IPS-15b (cell line): ENCODE results near the gene ITGB3.

Experiments
- H3K27me3 ChIP-seq: one replicate; pipeline ENCODE4 v1.6.1; 2013; ENCODE audit warnings: low read length; ENCODE audit not compliant: control insufficient read depth, insufficient read depth
- H3K36me3 ChIP-seq: one replicate; pipeline ENCODE4 v1.6.1; 2013; ENCODE audit warnings: low read length; ENCODE audit not compliant: control insufficient read depth, insufficient read depth
- H3K4me1 ChIP-seq: one replicate; pipeline ENCODE4 v1.6.1; 2013; ENCODE audit warnings: mild to moderate bottlenecking, low read length; ENCODE audit not compliant: control insufficient read depth, insufficient read depth
- H3K4me3 ChIP-seq: one replicate; pipeline ENCODE4 v1.5.1; 2013; ENCODE audit warnings: low read depth, low read length
- H3K9ac ChIP-seq: one replicate; pipeline ENCODE4 v1.6.1; 2013; ENCODE audit warnings: low read depth, mild to moderate bottlenecking, low read length
- H3K9me3 ChIP-seq: one replicate; pipeline ENCODE4 v1.6.1; 2013; ENCODE audit warnings: mild to moderate bottlenecking, low read length; ENCODE audit not compliant: control insufficient read depth, insufficient read depth

ITGB3 gene

DNA sequence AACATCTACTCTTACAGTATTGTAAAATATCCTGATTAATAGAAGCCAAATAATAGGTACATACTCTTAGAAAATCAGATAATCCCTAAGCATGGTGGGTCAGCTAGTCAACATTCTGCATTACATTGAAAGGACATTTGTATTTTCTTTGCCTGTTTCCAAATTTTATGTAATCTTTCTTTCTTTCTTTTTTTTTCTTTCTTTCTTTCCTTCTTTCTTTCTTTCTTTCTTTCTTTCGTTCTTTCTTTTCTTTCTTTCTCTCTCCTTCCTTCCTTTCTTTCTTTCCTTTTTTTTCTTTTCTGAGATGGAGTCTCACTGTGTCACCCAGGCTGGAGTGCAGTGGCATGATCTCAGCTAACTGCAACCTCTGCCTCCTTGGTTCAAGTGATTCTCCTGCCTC lies 18.9 kb downstream of the ITGB3 start:
- H3K4me1 ChIP-seq: peaks cover 22% of the 10 kb centered on the region
- no peak overlapping the region for H3K9ac ChIP-seq
- no peaks in the 10 kb centered on the region for H3K36me3 ChIP-seq
- H3K4me3 ChIP-seq: no peak overlapping the region
- peaks cover 4% of the 10 kb centered on the region for H3K9me3 ChIP-seq
- no peaks in the 10 kb centered on the region for H3K27me3 ChIP-seq

DNA sequence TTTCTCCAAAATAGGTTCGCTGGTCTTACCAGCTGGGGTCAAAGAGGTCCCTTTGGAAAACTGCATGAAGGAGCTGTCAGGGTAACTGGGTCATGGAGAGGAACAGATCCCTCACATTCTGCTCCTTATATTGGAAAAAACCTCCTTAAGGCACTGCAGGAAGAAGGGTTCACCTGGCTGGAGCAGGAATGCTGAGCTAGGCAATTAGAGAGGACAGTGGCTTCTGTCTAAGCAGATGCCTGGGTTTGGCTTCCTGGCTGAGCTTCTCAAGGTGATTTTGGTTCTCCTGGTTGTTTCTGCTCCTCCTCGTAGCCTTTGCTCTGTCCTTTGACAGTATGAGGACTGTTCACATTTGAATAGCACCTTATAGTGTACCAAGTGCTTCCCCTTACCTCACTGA lies 19.6 kb downstream of the ITGB3 start:
- H3K9ac ChIP-seq: no peak overlapping the region
- no peaks in the 10 kb centered on the region for H3K36me3 ChIP-seq
- H3K27me3 ChIP-seq: no peaks in the 10 kb centered on the region
- H3K4me3 ChIP-seq: no peak overlapping the region
- H3K9me3 ChIP-seq: peaks cover 4% of the 10 kb centered on the region
- peaks cover 22% of the 10 kb centered on the region for H3K4me1 ChIP-seq

DNA sequence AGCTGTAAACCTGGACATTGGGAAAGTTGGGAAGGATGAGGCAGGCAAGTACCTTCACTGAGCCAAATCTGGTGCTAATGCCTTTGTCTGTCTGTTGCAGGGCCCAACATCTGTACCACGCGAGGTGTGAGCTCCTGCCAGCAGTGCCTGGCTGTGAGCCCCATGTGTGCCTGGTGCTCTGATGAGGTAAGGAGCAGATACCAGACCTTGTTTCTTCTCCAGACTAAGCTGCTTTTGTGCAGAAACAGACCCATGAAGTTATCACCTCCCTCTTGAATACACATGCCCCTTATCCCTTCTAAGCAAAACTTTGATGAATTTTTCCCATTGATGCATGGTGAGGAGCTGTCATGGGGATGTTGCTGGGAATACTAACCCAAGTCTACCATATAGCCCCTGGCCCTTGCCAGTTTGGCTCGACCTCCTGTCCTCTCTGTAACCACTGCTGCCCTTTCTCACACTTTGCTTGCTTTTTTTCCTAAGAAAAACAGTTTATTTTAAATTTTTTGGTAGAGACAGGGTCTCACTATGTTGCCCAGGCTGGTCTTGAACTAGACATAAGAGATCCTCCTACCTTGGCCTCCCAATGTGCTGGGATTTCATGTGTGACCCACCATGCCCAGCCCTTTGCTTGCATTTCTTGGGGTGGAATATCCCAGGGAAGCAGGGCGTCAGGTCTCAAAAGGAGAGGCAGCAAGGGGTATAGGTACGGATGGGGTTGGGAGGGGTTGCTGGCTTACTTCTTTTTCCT lies 20.9 kb downstream of the ITGB3 start:
- no peak overlapping the region for H3K4me3 ChIP-seq
- H3K4me1 ChIP-seq: peaks cover 22% of the 10 kb centered on the region
- no peaks in the 10 kb centered on the region for H3K36me3 ChIP-seq

DNA sequence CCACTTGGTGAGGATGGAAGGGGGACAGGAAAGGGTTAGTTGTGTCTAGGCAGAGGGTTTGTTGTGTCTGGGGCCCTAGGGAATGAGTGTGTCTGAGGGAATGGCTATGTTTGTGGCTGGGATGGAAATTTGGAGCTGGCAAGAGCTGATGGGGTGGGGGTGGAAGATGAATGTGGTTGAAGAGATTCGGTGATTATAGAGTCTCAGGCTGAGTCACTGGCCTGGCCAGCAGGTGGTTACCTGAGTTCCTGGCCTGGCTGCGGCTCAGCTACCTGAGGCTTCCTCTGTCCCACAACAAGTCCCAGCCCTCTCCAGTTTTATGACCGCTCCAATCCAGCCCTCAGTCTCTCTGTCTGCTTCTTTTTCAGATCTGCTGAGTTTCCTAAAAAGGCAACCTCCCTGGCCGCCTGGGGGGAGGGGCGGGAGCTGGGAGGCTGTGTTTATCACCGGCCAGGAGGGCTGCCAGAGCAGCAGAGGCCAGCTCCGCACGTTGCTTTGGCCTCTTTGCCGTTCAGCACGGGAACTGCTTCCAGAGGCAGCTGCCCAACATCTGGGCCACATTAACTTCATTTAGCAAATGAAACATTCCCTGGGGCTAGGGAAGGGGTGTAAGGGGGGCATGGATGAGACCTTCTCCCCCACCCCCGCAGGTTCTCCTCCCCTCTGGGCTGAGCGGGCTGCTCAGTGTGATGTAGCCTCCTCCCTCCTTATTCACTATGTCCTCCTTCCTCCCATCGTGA lies 21.8 kb downstream of the ITGB3 start:
- Histone ChIP-seq H3K9ac (no peak overlapping the region), H3K36me3 (no peaks in the 10 kb centered on the region)

More for the DNA sequence above, 20.9 kb downstream of the ITGB3 start:
- no peaks in the 10 kb centered on the region for H3K27me3 ChIP-seq
- H3K9ac ChIP-seq: no peak overlapping the region
- H3K9me3 ChIP-seq: no peaks in the 10 kb centered on the region

DNA sequence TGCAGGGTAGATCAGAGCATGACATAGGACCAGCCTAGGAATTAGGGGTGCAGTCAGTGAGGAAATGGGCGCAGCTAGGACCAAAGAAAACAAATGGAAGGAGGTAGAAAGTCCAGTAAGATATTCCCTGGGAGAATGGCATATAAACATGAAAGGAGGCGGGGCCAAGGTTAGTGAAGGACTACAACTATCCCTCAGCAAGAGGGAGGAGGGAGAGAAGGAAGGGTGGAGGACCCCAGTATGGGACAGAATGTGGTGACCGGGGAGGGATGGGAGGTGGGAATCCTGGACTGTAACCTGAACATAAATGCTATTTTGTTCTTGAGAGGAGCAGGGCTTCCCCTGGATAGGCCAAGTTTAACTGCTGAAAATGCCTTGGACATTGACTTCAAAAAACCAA lies 22.8 kb downstream of the ITGB3 start:
- H3K9ac ChIP-seq: no peak overlapping the region

More for the DNA sequence above, 21.8 kb downstream of the ITGB3 start:
- no peaks in the 10 kb centered on the region for H3K27me3 ChIP-seq
- peak overlapping the region; percentile 32 for H3K4me3 ChIP-seq
- H3K9me3 ChIP-seq: no peaks in the 10 kb centered on the region
- peaks cover 22% of the 10 kb centered on the region for H3K4me1 ChIP-seq

DNA sequence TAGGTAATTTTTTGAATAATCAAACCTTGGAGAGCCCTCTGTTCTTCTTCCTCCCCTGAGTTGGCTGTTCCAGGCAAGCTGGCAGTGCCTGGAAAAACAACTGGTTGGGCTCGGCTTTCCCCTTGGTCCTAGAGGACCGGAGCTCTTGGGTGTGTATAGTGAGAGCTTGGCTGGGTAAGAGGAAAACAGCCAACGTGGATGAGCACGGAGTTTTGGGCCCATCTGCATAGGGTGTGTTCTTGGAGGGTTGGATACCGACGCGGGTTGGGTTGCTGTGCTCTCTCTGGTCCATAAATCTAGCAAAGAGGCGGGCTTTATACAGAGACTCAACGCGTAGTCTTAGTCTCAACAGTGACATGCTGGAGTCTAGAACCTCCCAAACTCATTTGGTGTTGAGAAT lies 23.2 kb downstream of the ITGB3 start:
- H3K9ac ChIP-seq: no peak overlapping the region
- H3K27me3 ChIP-seq: no peaks in the 10 kb centered on the region
- H3K36me3 ChIP-seq: no peaks in the 10 kb centered on the region
- no peak overlapping the region for H3K4me3 ChIP-seq
- peaks cover 22% of the 10 kb centered on the region for H3K4me1 ChIP-seq
- H3K9me3 ChIP-seq: no peaks in the 10 kb centered on the region

More for the DNA sequence above, 22.8 kb downstream of the ITGB3 start:
- Histone ChIP-seq H3K27me3 (no peaks in the 10 kb centered on the region), H3K4me3 (no peak overlapping the region), H3K4me1 (peaks cover 22% of the 10 kb centered on the region), H3K36me3 (no peaks in the 10 kb centered on the region), H3K9me3 (no peaks in the 10 kb centered on the region)

DNA sequence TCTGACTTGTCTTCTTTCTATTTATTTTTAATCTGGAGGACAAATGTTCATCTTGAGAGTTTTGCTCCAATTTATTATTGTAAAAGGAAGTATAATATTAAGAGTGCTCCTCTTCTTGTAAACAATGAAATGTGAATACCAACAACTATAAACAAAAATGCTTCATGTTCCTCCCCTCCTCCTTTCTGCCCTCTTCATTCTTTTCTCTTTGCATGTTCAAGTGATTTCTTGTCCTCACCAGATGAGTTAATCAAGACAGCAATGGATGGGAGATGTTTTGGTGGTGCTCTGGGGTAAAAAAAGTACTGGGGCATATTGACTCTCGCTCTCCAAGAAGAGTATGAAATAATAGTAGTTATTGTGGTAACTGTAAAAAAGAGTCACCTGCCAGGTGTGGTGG lies 24.3 kb downstream of the ITGB3 start:
- no peak overlapping the region for H3K4me3 ChIP-seq
- H3K9me3 ChIP-seq: no peaks in the 10 kb centered on the region
- no peak overlapping the region for H3K9ac ChIP-seq
- H3K4me1 ChIP-seq: peaks cover 22% of the 10 kb centered on the region
- H3K27me3 ChIP-seq: no peaks in the 10 kb centered on the region
- H3K36me3 ChIP-seq: no peaks in the 10 kb centered on the region

DNA sequence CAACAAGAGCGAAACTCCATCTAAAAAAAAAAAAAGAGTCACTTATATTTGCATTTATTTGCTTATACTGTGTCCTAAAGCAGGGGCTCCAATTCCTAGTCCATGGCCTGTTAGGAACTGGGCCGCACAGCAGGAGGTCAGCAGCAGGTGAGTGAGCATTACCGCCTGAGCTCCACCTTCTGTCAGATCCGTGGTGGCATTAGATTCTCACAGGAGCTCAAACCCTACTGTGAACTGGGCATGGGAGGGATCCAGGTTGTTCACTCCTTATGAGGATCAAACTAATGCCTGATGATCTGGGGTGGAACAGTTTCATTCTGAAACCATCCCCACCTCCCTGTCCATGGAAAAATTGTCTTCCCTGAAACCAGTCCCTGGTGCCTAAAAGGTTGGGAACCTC lies 24.9 kb downstream of the ITGB3 start:
- H3K36me3 ChIP-seq: no peaks in the 10 kb centered on the region
- H3K27me3 ChIP-seq: no peaks in the 10 kb centered on the region
- H3K4me1 ChIP-seq: peaks cover 22% of the 10 kb centered on the region
- H3K9ac ChIP-seq: no peak overlapping the region
- no peaks in the 10 kb centered on the region for H3K9me3 ChIP-seq
- H3K4me3 ChIP-seq: no peak overlapping the region

DNA sequence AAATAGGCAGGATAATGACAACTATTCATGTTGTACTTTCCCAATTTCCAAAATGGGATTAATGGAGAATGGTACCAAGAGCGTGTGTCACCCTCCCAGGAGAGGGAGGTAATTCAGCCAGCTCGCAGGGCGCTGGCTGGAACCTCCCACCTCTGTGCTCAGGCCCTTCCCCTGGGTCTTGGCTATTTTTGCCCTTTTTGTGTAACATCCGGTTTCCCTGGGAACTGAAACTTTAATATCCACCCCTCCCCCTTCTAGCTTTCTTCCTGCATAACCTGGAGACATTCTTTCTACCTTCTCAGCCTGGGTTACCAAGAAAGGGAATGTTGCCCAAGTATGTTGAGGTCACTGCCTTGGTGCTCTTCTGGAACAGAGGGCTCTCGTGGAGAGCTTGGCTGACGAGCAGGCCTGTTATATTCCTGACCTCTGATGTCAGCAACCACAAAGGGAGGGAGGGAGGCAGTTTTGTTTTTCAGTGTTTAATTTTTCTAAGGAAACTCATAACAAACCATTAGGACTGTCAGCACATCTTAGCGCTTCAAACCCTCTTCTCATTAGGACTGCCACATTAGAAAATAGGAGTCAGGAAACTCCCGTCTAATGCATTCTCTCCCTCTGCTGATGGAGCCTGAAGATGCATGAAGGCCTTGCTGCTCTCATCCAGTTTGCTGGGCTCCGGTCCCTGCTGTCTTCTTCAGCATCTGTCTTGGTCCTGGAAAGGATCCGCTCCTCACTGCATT lies 25.6 kb downstream of the ITGB3 start:
- Histone ChIP-seq H3K4me1 (peaks cover 22% of the 10 kb centered on the region), H3K9me3 (no peaks in the 10 kb centered on the region), H3K27me3 (no peaks in the 10 kb centered on the region), H3K4me3 (no peak overlapping the region), H3K36me3 (no peaks in the 10 kb centered on the region), H3K9ac (no peak overlapping the region)

DNA sequence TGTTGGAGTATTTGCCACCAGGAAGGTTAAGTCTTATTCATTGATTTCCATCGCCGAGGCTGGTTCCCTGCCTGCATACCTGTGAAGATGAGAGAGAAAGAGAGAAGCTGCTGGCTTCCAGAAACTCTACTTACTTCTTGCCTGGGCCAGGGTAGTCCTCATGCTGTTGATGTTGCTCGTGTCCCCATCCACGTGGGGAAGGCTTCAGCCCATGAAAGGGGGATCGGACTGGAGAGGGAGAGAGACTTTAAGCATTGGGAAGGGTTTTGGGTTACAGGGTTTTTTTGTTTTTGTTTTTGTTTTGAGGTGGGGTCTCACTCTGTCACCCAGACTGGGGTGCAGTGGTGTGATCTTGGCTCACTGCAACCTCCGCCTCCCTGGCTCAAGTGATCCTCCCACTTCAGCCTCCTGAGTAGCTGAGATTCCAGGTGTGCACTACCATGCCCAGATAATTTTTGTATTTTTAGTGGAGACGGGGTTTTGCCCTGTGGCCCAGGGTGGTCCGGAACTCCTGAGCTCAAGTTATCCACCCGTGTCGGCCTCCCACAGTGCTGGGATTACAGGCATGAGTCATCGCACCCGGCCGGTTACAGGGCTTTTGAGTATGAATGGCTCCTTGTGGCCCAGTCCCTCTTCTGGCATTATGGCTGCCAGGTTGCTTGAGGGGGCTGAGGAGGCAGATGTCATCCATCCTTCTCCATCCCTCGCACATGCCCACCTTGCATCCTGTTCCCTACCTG lies 26.6 kb downstream of the ITGB3 start:
- Histone ChIP-seq H3K4me1 (peaks cover 16% of the 10 kb centered on the region), H3K36me3 (no peaks in the 10 kb centered on the region), H3K4me3 (no peak overlapping the region), H3K27me3 (no peaks in the 10 kb centered on the region), H3K9ac (no peak overlapping the region), H3K9me3 (no peaks in the 10 kb centered on the region)

DNA sequence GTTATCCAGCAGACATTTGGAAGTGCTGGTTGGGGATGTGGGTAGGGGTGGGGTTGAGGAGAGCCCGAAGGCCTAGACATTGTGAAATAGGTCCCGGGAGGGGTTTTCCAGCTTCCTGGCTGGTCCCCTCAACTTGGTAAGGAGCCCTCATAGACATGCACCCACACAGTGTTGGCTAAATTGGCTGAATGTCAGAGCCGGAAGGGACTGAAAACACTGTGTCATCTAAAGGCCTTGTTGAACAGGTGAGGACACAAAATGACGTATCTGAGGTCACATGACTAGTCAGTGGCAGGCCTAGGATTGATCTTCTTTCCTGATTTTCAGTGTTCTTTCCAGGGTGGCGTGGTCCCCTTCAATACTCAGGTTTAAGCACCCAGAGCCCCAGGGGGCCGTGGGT lies 27.6 kb downstream of the ITGB3 start:
- no peak overlapping the region for H3K4me3 ChIP-seq
- no peak overlapping the region for H3K9ac ChIP-seq
- no peaks in the 10 kb centered on the region for H3K9me3 ChIP-seq
- peaks cover 8% of the 10 kb centered on the region for H3K4me1 ChIP-seq
- no peaks in the 10 kb centered on the region for H3K27me3 ChIP-seq
- no peaks in the 10 kb centered on the region for H3K36me3 ChIP-seq
